Natural killer cell (primary cell): Measurements from ENCODE around the gene PGGHG. TPM values are rescaled to one million over a fixed set of nuclear protein-coding genes. Genes with fewer than 3 reads are reported as not detected.
A peak's percentile ranks its signal among the peaks of the same experiment; 100 is the strongest.

ENCODE experiments used
- ATAC-seq, 3 donors: fragments of 150-1000 bp in 2 of 3; fragments of 200-7000 bp in 1 of 3; cut with Tn5 transposase; 1 replicate in 1 of 3; 2 replicates in 2 of 3; pipeline ENCODE4 v1.10.0; 2021; ENCODE audit warnings: mild to moderate bottlenecking in 2 of 3, moderate library complexity in 2 of 3
- DNase-seq, 2 donors: peaks; one replicate each; pipeline versions ENCODE4 v3.0.0 to v3.0.0-alpha.2; 2013 to 2021; ENCODE audit warnings: mixed read lengths in 1 of 2
- H3K27ac ChIP-seq: one replicate; pipeline ENCODE4 v1.5.1; 2013; ENCODE audit warnings: mild to moderate bottlenecking, low read length
- H3K27me3 ChIP-seq: one replicate; pipeline ENCODE4 v1.6.1; 2013; ENCODE audit warnings: low read length; ENCODE audit not compliant: control insufficient read depth, insufficient read depth
- H3K36me3 ChIP-seq: one replicate; pipeline ENCODE4 v1.6.1; 2013; ENCODE audit warnings: low read length; ENCODE audit not compliant: control insufficient read depth, insufficient read depth
- H3K4me1 ChIP-seq: one replicate; pipeline ENCODE4 v1.6.1; 2013; ENCODE audit warnings: low read length; ENCODE audit not compliant: control insufficient read depth, insufficient read depth
- H3K4me3 ChIP-seq: one replicate; pipeline ENCODE4 v1.5.1; 2013; ENCODE audit warnings: low read length
- H3K9me3 ChIP-seq: one replicate; pipeline ENCODE4 v1.6.1; 2013; ENCODE audit warnings: low read length; ENCODE audit not compliant: control insufficient read depth, insufficient read depth
- H3K27ac Mint-ChIP-seq, 2 donors: one replicate each; pipeline ENCODE4 v1.8.0; 2022; ENCODE audit warnings: mild to moderate bottlenecking in 2 of 2, mixed read lengths in 2 of 2, moderate library complexity in 1 of 2
- H3K27me3 Mint-ChIP-seq, 2 donors: one replicate each; pipeline ENCODE4 v1.8.0; 2022; ENCODE audit warnings: low read depth in 2 of 2, mixed read lengths in 2 of 2
- H3K36me3 Mint-ChIP-seq: one replicate; pipeline ENCODE4 v1.8.0; 2022; ENCODE audit warnings: mixed read lengths
- H3K4me1 Mint-ChIP-seq, 2 donors: one replicate each; pipeline ENCODE4 v1.8.0; 2022; ENCODE audit warnings: mixed read lengths in 2 of 2
- H3K4me3 Mint-ChIP-seq: one replicate; pipeline ENCODE4 v1.8.0; 2022; ENCODE audit warnings: mild to moderate bottlenecking, moderate library complexity, mixed read lengths
- H3K9me3 Mint-ChIP-seq, 2 donors: one replicate each; pipeline ENCODE4 v1.8.0; 2022; ENCODE audit warnings: mixed read lengths in 2 of 2
- CTCF ChIP-seq: fragments of 200-600 bp; IDR thresholded peaks from one replicate; pipeline ENCODE4 v1.8.0; 2022; ENCODE audit warnings: antibody characterized with exemption
- WGBS: methylation state at CpG from one replicate; pipeline ENCODE4 v1.1.7; 2013; ENCODE audit warnings: missing lambda C conversion rate; ENCODE audit not compliant: insufficient coverage; 5-methylcytosine and 5-hydroxymethylcytosine counted together
- intact Hi-C: fragments of 100-400 bp; cut with micrococcal nuclease; formaldehyde crosslinking; loops from one replicate; pipeline ENCODE4 v1.14.2; 2022
- total RNA-seq, 4 donors: library from RNA; stranded (reverse); fragments of 120-200 nt in 1 of 4; gene quantifications; one replicate each; pipeline versions ENCODE4 v1.2.3 to v1.2.4, GENCODE V29; 2013 to 2022

The PGGHG gene
- total RNA-seq, 3 donors from 2014 or later (not counting 1 experiment from before 2014, with no cell fraction given) = 130 to 237 (median 153) TPM

- Mint-ChIP-seq H3K36me3 (no peaks in the 10 kb centered on the region), H3K9me3 (no peaks in the 10 kb centered on the region), H3K4me1 (peaks cover 19 to 25% of the 10 kb centered on the region in 2 donors), H3K27me3 (no peaks in the 10 kb centered on the region), H3K27ac (no peak overlapping the region), H3K4me3 (no peak overlapping the region)
- no peaks in the 10 kb centered on the region for H3K9me3 ChIP-seq
- peaks cover 27% of the 10 kb centered on the region for H3K36me3 ChIP-seq
- peaks cover 62% of the 10 kb centered on the region for H3K4me1 ChIP-seq
- H3K4me3 ChIP-seq = no peak overlapping the region
- H3K27me3 ChIP-seq = no peaks in the 10 kb centered on the region
- 88% methylated on average over 26 of the region's 26 CpGs for WGBS
- no peak for ATAC-seq
- intact Hi-C loops = no loop called here
- TF ChIP-seq CTCF = no peak
- no peak for DNase-seq
- no peak overlapping the region for H3K27ac ChIP-seq
Measured at GRCh38 chr11:295351-296170, 6.6 kb downstream of the PGGHG start.

GRCh38 chr11:296171-297050 is 7.5 kb downstream of the PGGHG start:
- DNase-seq (no peak), ATAC-seq (no peak)
- Mint-ChIP-seq H3K4me3 (no peak overlapping the region), H3K27ac (peak overlapping the region; percentile 65 to 76), H3K36me3 (no peaks in the 10 kb centered on the region), H3K4me1 (peaks cover 12 to 16% of the 10 kb centered on the region in 2 donors), H3K9me3 (no peaks in the 10 kb centered on the region), H3K27me3 (no peaks in the 10 kb centered on the region)
- peaks cover 54% of the 10 kb centered on the region for H3K4me1 ChIP-seq
- no peaks in the 10 kb centered on the region for H3K27me3 ChIP-seq
- intact Hi-C loops = no loop called here
- TF ChIP-seq CTCF = no peak
- H3K27ac ChIP-seq = peak overlapping the region; percentile 63
- H3K36me3 ChIP-seq = peaks cover 25% of the 10 kb centered on the region
- no peak overlapping the region for H3K4me3 ChIP-seq
- 85% methylated on average over 35 of the region's 35 CpGs for WGBS
- no peaks in the 10 kb centered on the region for H3K9me3 ChIP-seq

GRCh38 chr11:297051-297585 is 8.2 kb downstream of the PGGHG start:
- Histone ChIP-seq H3K27ac (peak overlapping the region; percentile 63), H3K36me3 (peaks cover 25% of the 10 kb centered on the region), H3K27me3 (no peaks in the 10 kb centered on the region), H3K9me3 (no peaks in the 10 kb centered on the region), H3K4me1 (peaks cover 53% of the 10 kb centered on the region), H3K4me3 (no peak overlapping the region)
- intact Hi-C loops = no loop called here
- H3K36me3 Mint-ChIP-seq = no peaks in the 10 kb centered on the region
- DNase-seq (no peak), ATAC-seq (peak; percentile 18 to 35 (median 31))
- peak overlapping the region; percentile 65 to 76 for H3K27ac Mint-ChIP-seq
- no peak for TF ChIP-seq CTCF
- H3K27me3 Mint-ChIP-seq = no peaks in the 10 kb centered on the region
- H3K4me1 Mint-ChIP-seq = peaks cover 12 to 15% of the 10 kb centered on the region in 2 donors
- H3K9me3 Mint-ChIP-seq = no peaks in the 10 kb centered on the region
- H3K4me3 Mint-ChIP-seq = peak overlapping the region; percentile 70
- WGBS = 59% methylated on average over 13 of the region's 13 CpGs
